HepG2 (cell line): ENCODE results near the gene COPS6. TPM values are rescaled to one million over a fixed set of nuclear protein-coding genes. Genes with fewer than 3 reads are reported as not detected.

Source experiments
- ADNP ChIP-seq: sonication (generic); formaldehyde crosslinking; IDR thresholded peaks from 2 replicates; pipeline ENCODE4 v1.4.0; 2020; ENCODE audit warnings: missing genetic modification reagents
- NFE2L1 ChIP-seq: sonication (generic); formaldehyde crosslinking; IDR thresholded peaks from 2 replicates; pipeline ENCODE4 v1.4.0; 2020; ENCODE audit warnings: missing genetic modification reagents, mild to moderate bottlenecking, borderline replicate concordance
- PITX1 ChIP-seq: sonication (generic); formaldehyde crosslinking; IDR thresholded peaks from 2 replicates; pipeline ENCODE4 v1.5.1; 2020; ENCODE audit warnings: mild to moderate bottlenecking, missing genetic modification reagents
- SALL1 ChIP-seq: sonication (generic); formaldehyde crosslinking; IDR thresholded peaks from 2 replicates; pipeline ENCODE4 v1.8.0; 2022; ENCODE audit warnings: mild to moderate bottlenecking, missing genetic modification reagents
- SYNCRIP ChIP-seq: fragments of 200-400 bp; formaldehyde crosslinking; IDR thresholded peaks from 2 replicates; pipeline ENCODE4 v1.6.1; 2018; ENCODE audit warnings: mild to moderate bottlenecking, low read depth, low read length; ENCODE audit not compliant: insufficient read depth
- ZNF205 ChIP-seq: IDR thresholded peaks from 2 replicates; pipeline ENCODE4 v1.6.1; 2018; ENCODE audit warnings: missing biosample characterization, missing genetic modification reagents
- ZNF75D ChIP-seq: sonication (generic); formaldehyde crosslinking; IDR thresholded peaks from 2 replicates; pipeline ENCODE4 v1.8.1; 2023; ENCODE audit warnings: missing genetic modification reagents, mild to moderate bottlenecking, borderline replicate concordance
- polyA plus RNA-seq, 8 experiments: library from polyadenylated mRNA; depleted of rRNA in 3 of 8; stranded (reverse) in 7 of 8; unstranded in 1 of 8; fragments of >200 nt; fragmentation: Illumina TruSeq in 4 of 8; extraction: Trizol in 4 of 8; gene quantifications; 2 replicates each; pipeline versions ENCODE4 v1.2.1 to v1.2.3, GENCODE V29; 2011 to 2016; ENCODE audit warnings: low read depth in 4 of 8, missing spikeins in 1 of 8, mixed read lengths in 1 of 8; ENCODE audit not compliant: insufficient read depth in 1 of 8
- total RNA-seq, 5 experiments: library from RNA; depleted of rRNA; stranded (reverse); fragments of >200 nt; fragmentation: Illumina TruSeq; extraction: Trizol; gene quantifications; 2 replicates each; pipeline ENCODE4 v1.2.3, GENCODE V29; 2016; ENCODE audit warnings: low read depth in 1 of 5
- TF ChIP-seq, protein P1 (sequence below): sonication (generic); formaldehyde crosslinking; IDR thresholded peaks from 2 replicates; pipeline ENCODE4 v1.4.0; 2020; ENCODE audit warnings: missing genetic modification reagents, borderline replicate concordance
- TF ChIP-seq, protein P2 (sequence below): sonication (generic); formaldehyde crosslinking; IDR thresholded peaks from 2 replicates; pipeline ENCODE4 v1.8.1; 2022; ENCODE audit warnings: mild to moderate bottlenecking, missing genetic modification reagents
- TF ChIP-seq, protein P3 (sequence below): sonication (generic); formaldehyde crosslinking; conservative IDR thresholded peaks from 2 replicates; pipeline ENCODE4 v1.4.0; 2020; ENCODE audit warnings: missing genetic modification reagents
- TF ChIP-seq, protein P4 (sequence below): sonication (generic); formaldehyde crosslinking; IDR thresholded peaks from 2 replicates; pipeline ENCODE4 v1.5.1; 2020; ENCODE audit warnings: mild to moderate bottlenecking, missing genetic modification reagents
- TF ChIP-seq, protein P5 (sequence below): sonication (generic); formaldehyde crosslinking; conservative IDR thresholded peaks from 2 replicates; pipeline ENCODE4 v1.4.0; 2020; ENCODE audit warnings: missing genetic modification reagents

Gene COPS6
- total and polyA plus RNA-seq, 2 of the 13 experiments (the other 11 are each of a cell fraction or from before 2014, with no cell fraction given), result 33.4 to 117 TPM

DNA sequence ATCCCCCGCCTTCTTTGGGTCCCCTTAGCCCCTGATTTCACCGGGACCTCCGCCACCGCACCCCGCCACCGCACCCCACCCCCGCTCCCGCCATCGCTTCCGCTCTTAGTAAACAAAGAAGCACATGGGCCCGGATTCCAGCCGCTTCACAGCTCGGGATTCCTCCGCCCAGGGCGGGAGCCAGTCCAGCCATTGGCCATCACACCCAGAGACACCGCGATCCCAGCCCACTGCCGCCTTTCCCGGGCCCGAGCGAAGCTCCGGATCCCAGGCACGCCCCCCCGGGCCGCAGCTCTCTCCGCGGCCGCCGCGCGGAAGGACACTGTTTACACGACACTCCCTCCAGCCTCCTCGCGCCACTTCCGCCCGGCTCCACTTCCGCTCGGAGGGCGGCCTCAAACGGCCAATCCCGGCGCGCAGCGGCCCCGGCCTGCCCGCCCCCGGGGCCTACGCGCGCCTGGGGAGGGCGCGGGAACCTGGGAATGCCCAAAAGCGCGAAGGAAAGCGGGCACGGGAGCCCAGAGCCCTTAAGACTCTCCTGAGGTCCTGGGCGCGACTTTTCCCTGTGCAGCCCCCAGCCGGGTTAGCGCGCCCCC, 11.7 kb downstream of the COPS6 start (continued):
- no peak for TF ChIP-seq NFE2L1
- TF ChIP-seq, protein P1, sequence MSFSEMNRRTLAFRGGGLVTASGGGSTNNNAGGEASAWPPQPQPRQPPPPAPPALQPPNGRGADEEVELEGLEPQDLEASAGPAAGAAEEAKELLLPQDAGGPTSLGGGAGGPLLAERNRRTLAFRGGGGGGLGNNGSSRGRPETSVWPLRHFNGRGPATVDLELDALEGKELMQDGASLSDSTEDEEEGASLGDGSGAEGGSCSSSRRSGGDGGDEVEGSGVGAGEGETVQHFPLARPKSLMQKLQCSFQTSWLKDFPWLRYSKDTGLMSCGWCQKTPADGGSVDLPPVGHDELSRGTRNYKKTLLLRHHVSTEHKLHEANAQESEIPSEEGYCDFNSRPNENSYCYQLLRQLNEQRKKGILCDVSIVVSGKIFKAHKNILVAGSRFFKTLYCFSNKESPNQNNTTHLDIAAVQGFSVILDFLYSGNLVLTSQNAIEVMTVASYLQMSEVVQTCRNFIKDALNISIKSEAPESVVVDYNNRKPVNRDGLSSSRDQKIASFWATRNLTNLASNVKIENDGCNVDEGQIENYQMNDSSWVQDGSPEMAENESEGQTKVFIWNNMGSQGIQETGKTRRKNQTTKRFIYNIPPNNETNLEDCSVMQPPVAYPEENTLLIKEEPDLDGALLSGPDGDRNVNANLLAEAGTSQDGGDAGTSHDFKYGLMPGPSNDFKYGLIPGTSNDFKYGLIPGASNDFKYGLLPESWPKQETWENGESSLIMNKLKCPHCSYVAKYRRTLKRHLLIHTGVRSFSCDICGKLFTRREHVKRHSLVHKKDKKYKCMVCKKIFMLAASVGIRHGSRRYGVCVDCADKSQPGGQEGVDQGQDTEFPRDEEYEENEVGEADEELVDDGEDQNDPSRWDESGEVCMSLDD (CRISPR knock-in tag), result no peak
- TF ChIP-seq, protein P2, sequence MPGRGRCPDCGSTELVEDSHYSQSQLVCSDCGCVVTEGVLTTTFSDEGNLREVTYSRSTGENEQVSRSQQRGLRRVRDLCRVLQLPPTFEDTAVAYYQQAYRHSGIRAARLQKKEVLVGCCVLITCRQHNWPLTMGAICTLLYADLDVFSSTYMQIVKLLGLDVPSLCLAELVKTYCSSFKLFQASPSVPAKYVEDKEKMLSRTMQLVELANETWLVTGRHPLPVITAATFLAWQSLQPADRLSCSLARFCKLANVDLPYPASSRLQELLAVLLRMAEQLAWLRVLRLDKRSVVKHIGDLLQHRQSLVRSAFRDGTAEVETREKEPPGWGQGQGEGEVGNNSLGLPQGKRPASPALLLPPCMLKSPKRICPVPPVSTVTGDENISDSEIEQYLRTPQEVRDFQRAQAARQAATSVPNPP (CRISPR knock-in tag), result no peak; the same call in 1 of the 2 replicates
- no peak for TF ChIP-seq ADNP (CRISPR knock-in tag)
- TF ChIP-seq PITX1, result peak; percentile 73; the same call in 1 of the 2 replicates
- TF ChIP-seq, protein P3, sequence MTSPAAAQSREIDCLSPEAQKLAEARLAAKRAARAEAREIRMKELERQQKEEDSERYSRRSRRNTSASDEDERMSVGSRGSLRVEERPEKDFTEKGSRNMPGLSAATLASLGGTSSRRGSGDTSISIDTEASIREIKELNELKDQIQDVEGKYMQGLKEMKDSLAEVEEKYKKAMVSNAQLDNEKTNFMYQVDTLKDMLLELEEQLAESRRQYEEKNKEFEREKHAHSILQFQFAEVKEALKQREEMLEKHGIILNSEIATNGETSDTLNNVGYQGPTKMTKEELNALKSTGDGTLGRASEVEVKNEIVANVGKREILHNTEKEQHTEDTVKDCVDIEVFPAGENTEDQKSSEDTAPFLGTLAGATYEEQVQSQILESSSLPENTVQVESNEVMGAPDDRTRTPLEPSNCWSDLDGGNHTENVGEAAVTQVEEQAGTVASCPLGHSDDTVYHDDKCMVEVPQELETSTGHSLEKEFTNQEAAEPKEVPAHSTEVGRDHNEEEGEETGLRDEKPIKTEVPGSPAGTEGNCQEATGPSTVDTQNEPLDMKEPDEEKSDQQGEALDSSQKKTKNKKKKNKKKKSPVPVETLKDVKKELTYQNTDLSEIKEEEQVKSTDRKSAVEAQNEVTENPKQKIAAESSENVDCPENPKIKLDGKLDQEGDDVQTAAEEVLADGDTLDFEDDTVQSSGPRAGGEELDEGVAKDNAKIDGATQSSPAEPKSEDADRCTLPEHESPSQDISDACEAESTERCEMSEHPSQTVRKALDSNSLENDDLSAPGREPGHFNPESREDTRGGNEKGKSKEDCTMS (CRISPR knock-in tag), result no peak
- TF ChIP-seq, protein P4, sequence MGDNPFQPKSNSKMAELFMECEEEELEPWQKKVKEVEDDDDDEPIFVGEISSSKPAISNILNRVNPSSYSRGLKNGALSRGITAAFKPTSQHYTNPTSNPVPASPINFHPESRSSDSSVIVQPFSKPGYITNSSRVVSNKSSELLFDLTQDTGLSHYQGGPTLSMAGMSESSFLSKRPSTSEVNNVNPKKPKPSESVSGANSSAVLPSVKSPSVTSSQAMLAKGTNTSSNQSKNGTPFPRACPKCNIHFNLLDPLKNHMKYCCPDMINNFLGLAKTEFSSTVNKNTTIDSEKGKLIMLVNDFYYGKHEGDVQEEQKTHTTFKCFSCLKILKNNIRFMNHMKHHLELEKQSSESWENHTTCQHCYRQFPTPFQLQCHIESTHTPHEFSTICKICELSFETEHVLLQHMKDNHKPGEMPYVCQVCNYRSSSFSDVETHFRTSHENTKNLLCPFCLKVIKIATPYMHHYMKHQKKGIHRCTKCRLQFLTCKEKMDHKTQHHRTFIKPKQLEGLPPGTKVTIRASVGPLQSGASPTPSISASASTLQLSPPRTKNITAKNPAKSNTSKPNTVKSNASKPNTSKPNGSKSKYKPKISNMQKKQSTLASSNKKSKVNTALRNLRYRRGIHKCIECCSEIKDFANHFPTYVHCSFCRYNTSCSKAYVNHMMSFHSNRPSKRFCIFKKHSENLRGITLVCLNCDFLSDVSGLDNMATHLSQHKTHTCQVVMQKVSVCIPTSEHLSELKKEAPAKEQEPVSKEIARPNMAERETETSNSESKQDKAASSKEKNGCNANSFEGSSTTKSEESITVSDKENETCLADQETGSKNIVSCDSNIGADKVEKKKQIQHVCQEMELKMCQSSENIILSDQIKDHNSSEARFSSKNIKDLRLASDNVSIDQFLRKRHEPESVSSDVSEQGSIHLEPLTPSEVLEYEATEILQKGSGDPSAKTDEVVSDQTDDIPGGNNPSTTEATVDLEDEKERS (CRISPR knock-in tag), result no peak
- TF ChIP-seq ZNF75D, result no peak
- TF ChIP-seq SALL1 (CRISPR knock-in tag), result peak; percentile 86
- TF ChIP-seq ZNF205 (CRISPR knock-in tag), result peak; percentile 86
- no peak for TF ChIP-seq SYNCRIP
- TF ChIP-seq, protein P5, sequence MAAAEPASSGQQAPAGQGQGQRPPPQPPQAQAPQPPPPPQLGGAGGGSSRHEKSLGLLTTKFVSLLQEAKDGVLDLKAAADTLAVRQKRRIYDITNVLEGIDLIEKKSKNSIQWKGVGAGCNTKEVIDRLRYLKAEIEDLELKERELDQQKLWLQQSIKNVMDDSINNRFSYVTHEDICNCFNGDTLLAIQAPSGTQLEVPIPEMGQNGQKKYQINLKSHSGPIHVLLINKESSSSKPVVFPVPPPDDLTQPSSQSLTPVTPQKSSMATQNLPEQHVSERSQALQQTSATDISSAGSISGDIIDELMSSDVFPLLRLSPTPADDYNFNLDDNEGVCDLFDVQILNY (CRISPR knock-in tag), result peak; percentile 91
